Gastrocnemius medialis (tissue), 4 donors: ENCODE measurements around the gene TMEM269.

ENCODE experiments used
- POLR2A ChIP-seq, 2 donors: fragments of 450-650 bp; IDR thresholded peaks; one replicate each; pipeline ENCODE4 v1.6.1; 2017; ENCODE audit warnings: antibody characterized with exemption in 2 of 2, mild to moderate bottlenecking in 2 of 2, moderate library complexity in 2 of 2
- TF ChIP-seq, protein P1 (sequence below), 5 experiments: fragments of 450-650 bp in 3 of 5; fragments of 200-600 bp in 2 of 5; sonication (generic) in 2 of 5; IDR thresholded peaks in 4 of 5; conservative IDR thresholded peaks in 1 of 5; 1 replicate in 4 of 5; 2 replicates in 1 of 5; pipeline ENCODE4 v1.5.1; 2016 to 2019; ENCODE audit warnings: antibody characterized with exemption in 5 of 5, mild to moderate bottlenecking in 3 of 5, moderate library complexity in 3 of 5

- no peak for TF ChIP-seq POLR2A (IDR thresholded peaks at IDR 0.05)
- TF ChIP-seq, protein P1, sequence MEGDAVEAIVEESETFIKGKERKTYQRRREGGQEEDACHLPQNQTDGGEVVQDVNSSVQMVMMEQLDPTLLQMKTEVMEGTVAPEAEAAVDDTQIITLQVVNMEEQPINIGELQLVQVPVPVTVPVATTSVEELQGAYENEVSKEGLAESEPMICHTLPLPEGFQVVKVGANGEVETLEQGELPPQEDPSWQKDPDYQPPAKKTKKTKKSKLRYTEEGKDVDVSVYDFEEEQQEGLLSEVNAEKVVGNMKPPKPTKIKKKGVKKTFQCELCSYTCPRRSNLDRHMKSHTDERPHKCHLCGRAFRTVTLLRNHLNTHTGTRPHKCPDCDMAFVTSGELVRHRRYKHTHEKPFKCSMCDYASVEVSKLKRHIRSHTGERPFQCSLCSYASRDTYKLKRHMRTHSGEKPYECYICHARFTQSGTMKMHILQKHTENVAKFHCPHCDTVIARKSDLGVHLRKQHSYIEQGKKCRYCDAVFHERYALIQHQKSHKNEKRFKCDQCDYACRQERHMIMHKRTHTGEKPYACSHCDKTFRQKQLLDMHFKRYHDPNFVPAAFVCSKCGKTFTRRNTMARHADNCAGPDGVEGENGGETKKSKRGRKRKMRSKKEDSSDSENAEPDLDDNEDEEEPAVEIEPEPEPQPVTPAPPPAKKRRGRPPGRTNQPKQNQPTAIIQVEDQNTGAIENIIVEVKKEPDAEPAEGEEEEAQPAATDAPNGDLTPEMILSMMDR (IDR thresholded peaks at IDR 0.05 in 4 of 5, conservative IDR thresholded peaks at IDR 0.05 in 1 of 5), result no peak
These were observed 8.3 kb upstream of the TMEM269 start for GRCh38 chr1:42776502-42776901.
